HEK293 (cell line): ENCODE data around the gene NUP35.

Experiments used
- CTCF ChIP-seq: fragments of 450-650 bp; formaldehyde crosslinking; IDR thresholded peaks from 2 replicates; pipeline ENCODE4 v1.5.1; 2016; ENCODE audit warnings: missing biosample characterization, missing genetic modification characterization
- EGR2 ChIP-seq: fragments of 450-650 bp; formaldehyde crosslinking; IDR thresholded peaks from 2 replicates; pipeline ENCODE4 v1.5.1; 2016; ENCODE audit warnings: low read depth, missing biosample characterization, missing genetic modification characterization
- PRDM10 ChIP-seq: fragments of 450-650 bp; formaldehyde crosslinking; IDR thresholded peaks from 2 replicates; pipeline ENCODE4 v1.5.1; 2016; ENCODE audit warnings: missing biosample characterization, missing genetic modification characterization
- YY1 ChIP-seq: fragments of 450-650 bp; formaldehyde crosslinking; IDR thresholded peaks from 2 replicates; pipeline ENCODE4 v1.5.1; 2018; ENCODE audit warnings: missing biosample characterization, missing genetic modification characterization

- TF ChIP-seq CTCF (no peak), YY1 (tag by site-specific recombination) (peak; percentile 93), EGR2 (tag by site-specific recombination) (peak; percentile 70), PRDM10 (tag by site-specific recombination) (peak; percentile 97)
Observed at GRCh38 chr2:183124222-183124956, at the start of gene NUP35.
